Heart left ventricle (tissue), 13 donors: ENCODE data around the gene KIF16B.

Source experiments
- CTCF ChIP-seq, 12 donors: fragments of 200-600 bp; sonication (generic) in 4 of 12; IDR thresholded peaks; one replicate each; pipeline versions ENCODE4 v1.5.0 to v1.8.0; 2018 to 2022; ENCODE audit warnings: antibody characterized with exemption in 12 of 12, mild to moderate bottlenecking in 5 of 12
- POLR2A ChIP-seq, 2 donors: fragments of 450-650 bp; IDR thresholded peaks; one replicate each; pipeline ENCODE4 v1.6.1; 2017; ENCODE audit warnings: antibody characterized with exemption in 2 of 2, mild to moderate bottlenecking in 2 of 2, moderate library complexity in 2 of 2
- donor health status: ischemic (EF 13 %, LVEDD 7.1; RV severe dilation, severe dysfunction).
- donor health status: DM: no; HTN: yes; CAD: no.
- donor health status: DM: no; HTN: no; CAD: no.
- donor health status: ischemic (EF 25% LVEDD 6.9; RV normal size, moderate dysfunction).
- donor health status: ischemic (EF 25% LVEDD 5.7; RV mildly dilated, moderate dysfunction).
- donor health status: ischemic (EF 35%, LVEDD 5.7; RV mildly dilated, moderate dysfunction).
- donor health status: nonischemic (EF 11% LVEDD 7.7; RV severe dilation, severe dysfunction).
- donor health status: DM: yes; HTN: yes; CAD: no.
- donor health status: PGD.
- donor health status: ischemic (EF 29% LVEDD 5.4; RV normal size, mild dysfunction).
- donor health status: nonischemic (EF 23%, LVEDD 6.1; RV moderate dilation, normal function).

GRCh38 chr20:16575390-16576140 lies 2.3 kb upstream of the KIF16B start:
- no peak for TF ChIP-seq CTCF (IDR thresholded peaks at IDR 0.05)
- no peak for TF ChIP-seq POLR2A (IDR thresholded peaks at IDR 0.05)
